GM21786 (cell line): ENCODE results near the gene RBFOX1.

Source experiments
- ATAC-seq: cut with Tn5 transposase; IDR thresholded peaks from one replicate; pipeline ENCODE4 v1.9.1; 2021; ENCODE audit not compliant: unreplicated experiment

RBFOX1 gene

GRCh38 chr16:7585705-7586104 is 253.1 kb downstream of the RBFOX1 start:
- no peak for ATAC-seq

- no peak for ATAC-seq
Measured at GRCh38 chr16:7590934-7591333, 258.3 kb downstream of the RBFOX1 start.

GRCh38 chr16:7596308-7596707 is 263.7 kb downstream of the RBFOX1 start:
- no peak for ATAC-seq

GRCh38 chr16:7597677-7598076 is 265.0 kb downstream of the RBFOX1 start:
- ATAC-seq = no peak

- ATAC-seq = no peak
Measured at GRCh38 chr16:7601100-7601499, 268.5 kb downstream of the RBFOX1 start.

- no peak for ATAC-seq
Measured at GRCh38 chr16:7602291-7602950, 269.8 kb downstream of the RBFOX1 start.

GRCh38 chr16:7605812-7606211 is 273.2 kb downstream of the RBFOX1 start:
- no peak for ATAC-seq

GRCh38 chr16:7612671-7613070 is 280.0 kb downstream of the RBFOX1 start:
- no peak for ATAC-seq

GRCh38 chr16:7613518-7613917 is 280.9 kb downstream of the RBFOX1 start:
- no peak for ATAC-seq

GRCh38 chr16:7614021-7614795 is 281.6 kb downstream of the RBFOX1 start:
- no peak for ATAC-seq

GRCh38 chr16:7615565-7615964 is 282.9 kb downstream of the RBFOX1 start:
- no peak for ATAC-seq

- ATAC-seq = no peak
Measured at GRCh38 chr16:7624871-7625766, 292.5 kb downstream of the RBFOX1 start.

- ATAC-seq = no peak
Measured at GRCh38 chr16:7628981-7629380, 296.3 kb downstream of the RBFOX1 start.

- no peak for ATAC-seq
Measured at GRCh38 chr16:7629571-7629970, 296.9 kb downstream of the RBFOX1 start.

- no peak for ATAC-seq
Measured at GRCh38 chr16:7637446-7637845, 304.8 kb downstream of the RBFOX1 start.

GRCh38 chr16:7638306-7638705 is 305.7 kb downstream of the RBFOX1 start:
- ATAC-seq = no peak

GRCh38 chr16:7640334-7640733 is 307.7 kb downstream of the RBFOX1 start:
- no peak for ATAC-seq

- no peak for ATAC-seq
Measured at GRCh38 chr16:7644176-7644575, 311.5 kb downstream of the RBFOX1 start.

GRCh38 chr16:7644811-7645210 is 312.2 kb downstream of the RBFOX1 start:
- no peak for ATAC-seq

GRCh38 chr16:7646821-7647500 is 314.3 kb downstream of the RBFOX1 start:
- ATAC-seq = no peak

- no peak for ATAC-seq
Measured at GRCh38 chr16:7650431-7650830, 317.8 kb downstream of the RBFOX1 start.
